K562 (cell line): ENCODE results near the gene MBP. TPM values are rescaled to one million over a fixed set of nuclear protein-coding genes. Genes with fewer than 3 reads are reported as not detected.
A peak's percentile ranks its signal among the peaks of the same experiment; 100 is the strongest.

Experiments
- CBFA2T2 ChIP-seq: fragments of 450-650 bp; conservative IDR thresholded peaks from 2 replicates; pipeline ENCODE4 v1.6.1; 2017; ENCODE audit warnings: mild to moderate bottlenecking
- CTBP1 ChIP-seq: fragments of 450-650 bp; IDR thresholded peaks from 2 replicates; pipeline ENCODE4 v1.6.1; 2016; ENCODE audit warnings: borderline replicate concordance
- FOSL1 ChIP-seq: fragments of 200-800 bp; sonication (Bioruptor generic); conservative IDR thresholded peaks from 2 replicates; pipeline ENCODE4 v1.6.1; 2016; ENCODE audit warnings: missing genetic modification characterization, missing compliant biosample characterization
- FOXA1 ChIP-seq: fragments of 450-650 bp; IDR thresholded peaks from 2 replicates; pipeline ENCODE4 v1.6.1; 2016; ENCODE audit warnings: mild to moderate bottlenecking, borderline replicate concordance
- FOXK1 ChIP-seq: sonication (generic); formaldehyde crosslinking; IDR thresholded peaks from 2 replicates; pipeline ENCODE4 v1.8.0; 2022; ENCODE audit warnings: missing genetic modification reagents, mild to moderate bottlenecking, borderline replicate concordance
- GTF2A2 ChIP-seq: IDR thresholded peaks from 2 replicates; pipeline ENCODE4 v1.6.1; 2016; ENCODE audit warnings: mild to moderate bottlenecking, missing genetic modification characterization, missing compliant biosample characterization
- HDAC2 ChIP-seq: fragments of 450-650 bp; IDR thresholded peaks from 2 replicates; pipeline ENCODE4 v1.6.1; 2016; ENCODE audit warnings: mild to moderate bottlenecking
- RFX7 ChIP-seq: fragments of 250-450 bp; sonication (Bioruptor Pico); IDR thresholded peaks from 2 replicates; pipeline ENCODE4 v1.5.1; 2021; ENCODE audit warnings: mild to moderate bottlenecking
- SP2 ChIP-seq: IDR thresholded peaks from 2 replicates; pipeline ENCODE4 v1.6.1; 2011; ENCODE audit warnings: mild to moderate bottlenecking, low read depth, low read length, moderate library complexity; ENCODE audit not compliant: poor library complexity, severe bottlenecking; ENCODE audit errors: extremely low read depth
- SPI1 ChIP-seq: IDR thresholded peaks from 2 replicates; pipeline ENCODE4 v1.6.1; 2011; ENCODE audit warnings: low read depth, low read length, control low read depth, borderline replicate concordance
- TCFL5 ChIP-seq: fragments of 250-450 bp; sonication (Bioruptor Pico); conservative IDR thresholded peaks from 2 replicates; pipeline ENCODE4 v1.6.1; 2021; ENCODE audit warnings: mild to moderate bottlenecking, moderate library complexity, matching md5 sums
- ZNF23 ChIP-seq: fragments of 250-450 bp; sonication (Bioruptor Pico); IDR thresholded peaks from 2 replicates; pipeline ENCODE4 v1.4.0; 2020; ENCODE audit warnings: mild to moderate bottlenecking
- ZNF354B ChIP-seq: fragments of 250-450 bp; sonication (Bioruptor Pico); IDR thresholded peaks from 2 replicates; pipeline ENCODE4 v1.4.0; 2020
- polyA plus RNA-seq, 8 experiments: library from polyadenylated mRNA; depleted of rRNA in 4 of 8; stranded (reverse) in 5 of 8; unstranded in 3 of 8; fragments of >200 nt; fragmentation: Nextera tagmentation in 2 of 8; fragmentation: Illumina TruSeq in 1 of 8; extraction: Ambion mirVana in 2 of 8; extraction: Trizol in 1 of 8; gene quantifications; 2 replicates each; pipeline versions ENCODE4 v1.2.1 to v1.2.3, GENCODE V29; 2011 to 2014; ENCODE audit warnings: inconsistent platforms in 1 of 8, missing spikeins in 1 of 8
- total RNA-seq, 7 experiments: library from RNA; depleted of rRNA in 6 of 7; stranded (reverse); fragments of >200 nt in 6 of 7; fragmentation: Illumina TruSeq in 2 of 7; extraction: Trizol in 2 of 7; gene quantifications; 2 replicates each; pipeline versions ENCODE4 v1.2.1 to v1.2.3, GENCODE V29; 2011 to 2021; ENCODE audit warnings: low replicate concordance in 1 of 7
- TF ChIP-seq, protein P1 (sequence below): sonication (generic); formaldehyde crosslinking; IDR thresholded peaks from 2 replicates; pipeline ENCODE4 v1.8.1; 2023; ENCODE audit warnings: mild to moderate bottlenecking, missing genetic modification reagents
- TF ChIP-seq, protein P2 (sequence below): fragments of 200-600 bp; sonication (generic); IDR thresholded peaks from one replicate; pipeline ENCODE4 v1.6.1; 2012; ENCODE audit warnings: mild to moderate bottlenecking, low read depth, low read length, inconsistent platforms

Gene MBP
- total and polyA plus RNA-seq, 9 of the 15 experiments (the other 6 are each of a cell fraction or from before 2014, with no cell fraction given): 0.09 TPM; not detected in 8

DNA sequence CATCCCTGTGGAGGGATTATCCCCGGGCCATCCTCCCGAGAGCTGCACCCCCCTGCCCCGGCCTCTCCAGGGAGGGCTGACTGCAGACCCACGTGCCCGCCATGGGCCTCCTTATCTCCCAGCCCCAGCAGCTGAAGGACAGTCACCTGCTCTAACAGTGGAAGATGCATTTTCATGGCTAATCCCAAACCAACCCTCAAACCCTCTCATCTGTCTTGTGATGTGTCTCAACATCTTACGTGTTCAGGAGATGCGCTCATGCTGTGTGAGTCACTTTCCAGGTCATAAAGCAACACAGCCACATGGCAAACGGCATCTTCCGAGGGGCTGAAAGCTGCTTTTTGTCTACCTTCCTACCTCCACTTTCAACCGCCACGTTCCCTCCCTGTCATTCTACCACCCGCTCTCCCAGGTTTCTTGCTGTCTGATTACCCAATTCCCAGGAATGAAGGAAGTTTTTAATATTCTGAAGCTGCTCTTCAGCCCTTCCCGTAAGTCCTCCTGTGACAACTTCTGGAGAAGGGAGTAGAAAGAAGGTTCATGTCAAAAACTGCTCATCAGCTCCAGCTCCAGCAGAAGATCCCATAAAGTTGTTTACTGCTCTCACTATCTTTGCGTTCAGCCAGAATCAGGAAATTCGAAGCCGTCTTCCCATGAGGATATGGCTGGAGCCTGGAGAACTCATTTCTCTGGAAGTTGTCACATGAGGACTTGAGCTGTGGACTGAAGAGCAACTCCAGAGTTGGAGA is 54.5 kb downstream of the MBP start (continued):
- TF ChIP-seq, protein P1, sequence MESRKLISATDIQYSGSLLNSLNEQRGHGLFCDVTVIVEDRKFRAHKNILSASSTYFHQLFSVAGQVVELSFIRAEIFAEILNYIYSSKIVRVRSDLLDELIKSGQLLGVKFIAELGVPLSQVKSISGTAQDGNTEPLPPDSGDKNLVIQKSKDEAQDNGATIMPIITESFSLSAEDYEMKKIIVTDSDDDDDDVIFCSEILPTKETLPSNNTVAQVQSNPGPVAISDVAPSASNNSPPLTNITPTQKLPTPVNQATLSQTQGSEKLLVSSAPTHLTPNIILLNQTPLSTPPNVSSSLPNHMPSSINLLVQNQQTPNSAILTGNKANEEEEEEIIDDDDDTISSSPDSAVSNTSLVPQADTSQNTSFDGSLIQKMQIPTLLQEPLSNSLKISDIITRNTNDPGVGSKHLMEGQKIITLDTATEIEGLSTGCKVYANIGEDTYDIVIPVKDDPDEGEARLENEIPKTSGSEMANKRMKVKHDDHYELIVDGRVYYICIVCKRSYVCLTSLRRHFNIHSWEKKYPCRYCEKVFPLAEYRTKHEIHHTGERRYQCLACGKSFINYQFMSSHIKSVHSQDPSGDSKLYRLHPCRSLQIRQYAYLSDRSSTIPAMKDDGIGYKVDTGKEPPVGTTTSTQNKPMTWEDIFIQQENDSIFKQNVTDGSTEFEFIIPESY (CRISPR knock-in tag): no peak
- no peak for TF ChIP-seq FOXK1 (CRISPR knock-in tag)
- TF ChIP-seq SP2: no peak
- TF ChIP-seq SPI1: no peak
- peak; percentile 32; the same call in 1 of the 2 replicates for TF ChIP-seq CBFA2T2
- TF ChIP-seq HDAC2: no peak
- no peak for TF ChIP-seq TCFL5 (CRISPR knock-in tag)
- no peak for TF ChIP-seq GTF2A2 (tag)
- TF ChIP-seq, protein P2, sequence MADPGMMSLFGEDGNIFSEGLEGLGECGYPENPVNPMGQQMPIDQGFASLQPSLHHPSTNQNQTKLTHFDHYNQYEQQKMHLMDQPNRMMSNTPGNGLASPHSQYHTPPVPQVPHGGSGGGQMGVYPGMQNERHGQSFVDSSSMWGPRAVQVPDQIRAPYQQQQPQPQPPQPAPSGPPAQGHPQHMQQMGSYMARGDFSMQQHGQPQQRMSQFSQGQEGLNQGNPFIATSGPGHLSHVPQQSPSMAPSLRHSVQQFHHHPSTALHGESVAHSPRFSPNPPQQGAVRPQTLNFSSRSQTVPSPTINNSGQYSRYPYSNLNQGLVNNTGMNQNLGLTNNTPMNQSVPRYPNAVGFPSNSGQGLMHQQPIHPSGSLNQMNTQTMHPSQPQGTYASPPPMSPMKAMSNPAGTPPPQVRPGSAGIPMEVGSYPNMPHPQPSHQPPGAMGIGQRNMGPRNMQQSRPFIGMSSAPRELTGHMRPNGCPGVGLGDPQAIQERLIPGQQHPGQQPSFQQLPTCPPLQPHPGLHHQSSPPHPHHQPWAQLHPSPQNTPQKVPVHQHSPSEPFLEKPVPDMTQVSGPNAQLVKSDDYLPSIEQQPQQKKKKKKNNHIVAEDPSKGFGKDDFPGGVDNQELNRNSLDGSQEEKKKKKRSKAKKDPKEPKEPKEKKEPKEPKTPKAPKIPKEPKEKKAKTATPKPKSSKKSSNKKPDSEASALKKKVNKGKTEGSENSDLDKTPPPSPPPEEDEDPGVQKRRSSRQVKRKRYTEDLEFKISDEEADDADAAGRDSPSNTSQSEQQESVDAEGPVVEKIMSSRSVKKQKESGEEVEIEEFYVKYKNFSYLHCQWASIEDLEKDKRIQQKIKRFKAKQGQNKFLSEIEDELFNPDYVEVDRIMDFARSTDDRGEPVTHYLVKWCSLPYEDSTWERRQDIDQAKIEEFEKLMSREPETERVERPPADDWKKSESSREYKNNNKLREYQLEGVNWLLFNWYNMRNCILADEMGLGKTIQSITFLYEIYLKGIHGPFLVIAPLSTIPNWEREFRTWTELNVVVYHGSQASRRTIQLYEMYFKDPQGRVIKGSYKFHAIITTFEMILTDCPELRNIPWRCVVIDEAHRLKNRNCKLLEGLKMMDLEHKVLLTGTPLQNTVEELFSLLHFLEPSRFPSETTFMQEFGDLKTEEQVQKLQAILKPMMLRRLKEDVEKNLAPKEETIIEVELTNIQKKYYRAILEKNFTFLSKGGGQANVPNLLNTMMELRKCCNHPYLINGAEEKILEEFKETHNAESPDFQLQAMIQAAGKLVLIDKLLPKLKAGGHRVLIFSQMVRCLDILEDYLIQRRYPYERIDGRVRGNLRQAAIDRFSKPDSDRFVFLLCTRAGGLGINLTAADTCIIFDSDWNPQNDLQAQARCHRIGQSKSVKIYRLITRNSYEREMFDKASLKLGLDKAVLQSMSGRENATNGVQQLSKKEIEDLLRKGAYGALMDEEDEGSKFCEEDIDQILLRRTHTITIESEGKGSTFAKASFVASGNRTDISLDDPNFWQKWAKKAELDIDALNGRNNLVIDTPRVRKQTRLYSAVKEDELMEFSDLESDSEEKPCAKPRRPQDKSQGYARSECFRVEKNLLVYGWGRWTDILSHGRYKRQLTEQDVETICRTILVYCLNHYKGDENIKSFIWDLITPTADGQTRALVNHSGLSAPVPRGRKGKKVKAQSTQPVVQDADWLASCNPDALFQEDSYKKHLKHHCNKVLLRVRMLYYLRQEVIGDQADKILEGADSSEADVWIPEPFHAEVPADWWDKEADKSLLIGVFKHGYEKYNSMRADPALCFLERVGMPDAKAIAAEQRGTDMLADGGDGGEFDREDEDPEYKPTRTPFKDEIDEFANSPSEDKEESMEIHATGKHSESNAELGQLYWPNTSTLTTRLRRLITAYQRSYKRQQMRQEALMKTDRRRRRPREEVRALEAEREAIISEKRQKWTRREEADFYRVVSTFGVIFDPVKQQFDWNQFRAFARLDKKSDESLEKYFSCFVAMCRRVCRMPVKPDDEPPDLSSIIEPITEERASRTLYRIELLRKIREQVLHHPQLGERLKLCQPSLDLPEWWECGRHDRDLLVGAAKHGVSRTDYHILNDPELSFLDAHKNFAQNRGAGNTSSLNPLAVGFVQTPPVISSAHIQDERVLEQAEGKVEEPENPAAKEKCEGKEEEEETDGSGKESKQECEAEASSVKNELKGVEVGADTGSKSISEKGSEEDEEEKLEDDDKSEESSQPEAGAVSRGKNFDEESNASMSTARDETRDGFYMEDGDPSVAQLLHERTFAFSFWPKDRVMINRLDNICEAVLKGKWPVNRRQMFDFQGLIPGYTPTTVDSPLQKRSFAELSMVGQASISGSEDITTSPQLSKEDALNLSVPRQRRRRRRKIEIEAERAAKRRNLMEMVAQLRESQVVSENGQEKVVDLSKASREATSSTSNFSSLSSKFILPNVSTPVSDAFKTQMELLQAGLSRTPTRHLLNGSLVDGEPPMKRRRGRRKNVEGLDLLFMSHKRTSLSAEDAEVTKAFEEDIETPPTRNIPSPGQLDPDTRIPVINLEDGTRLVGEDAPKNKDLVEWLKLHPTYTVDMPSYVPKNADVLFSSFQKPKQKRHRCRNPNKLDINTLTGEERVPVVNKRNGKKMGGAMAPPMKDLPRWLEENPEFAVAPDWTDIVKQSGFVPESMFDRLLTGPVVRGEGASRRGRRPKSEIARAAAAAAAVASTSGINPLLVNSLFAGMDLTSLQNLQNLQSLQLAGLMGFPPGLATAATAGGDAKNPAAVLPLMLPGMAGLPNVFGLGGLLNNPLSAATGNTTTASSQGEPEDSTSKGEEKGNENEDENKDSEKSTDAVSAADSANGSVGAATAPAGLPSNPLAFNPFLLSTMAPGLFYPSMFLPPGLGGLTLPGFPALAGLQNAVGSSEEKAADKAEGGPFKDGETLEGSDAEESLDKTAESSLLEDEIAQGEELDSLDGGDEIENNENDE: no peak
- no peak for TF ChIP-seq ZNF354B
- peak; percentile 42; the same call in 1 of the 2 replicates for TF ChIP-seq CTBP1
- TF ChIP-seq RFX7 (CRISPR knock-in tag): no peak
- TF ChIP-seq FOXA1: no peak
- no peak for TF ChIP-seq ZNF23 (CRISPR knock-in tag)
- peak; percentile 79 for TF ChIP-seq FOSL1 (tag)
- TF ChIP-seq, all 486 proteins: peak for 11
